Right lobe of liver (tissue), 4 donors: ENCODE data around the gene MCEMP1.

Experiments used
- POLR2A ChIP-seq: fragments of 450-650 bp; IDR thresholded peaks from one replicate; pipeline ENCODE4 v1.6.1; 2017; ENCODE audit warnings: antibody characterized with exemption, mild to moderate bottlenecking
- TF ChIP-seq, protein P1 (sequence below), 4 donors: fragments of 200-600 bp in 3 of 4; fragments of 450-650 bp in 1 of 4; IDR thresholded peaks; one replicate each; pipeline versions ENCODE4 v1.5.1 to v1.8.0; 2016 to 2022; ENCODE audit warnings: antibody characterized with exemption in 4 of 4, mild to moderate bottlenecking in 2 of 4
- donor health status: DM: no; HTN: no; CAD: no.
- donor health status: DM: no; HTN: no; CAD: no.
- donor health status: DM: no; HTN: yes; CAD: no.

DNA sequence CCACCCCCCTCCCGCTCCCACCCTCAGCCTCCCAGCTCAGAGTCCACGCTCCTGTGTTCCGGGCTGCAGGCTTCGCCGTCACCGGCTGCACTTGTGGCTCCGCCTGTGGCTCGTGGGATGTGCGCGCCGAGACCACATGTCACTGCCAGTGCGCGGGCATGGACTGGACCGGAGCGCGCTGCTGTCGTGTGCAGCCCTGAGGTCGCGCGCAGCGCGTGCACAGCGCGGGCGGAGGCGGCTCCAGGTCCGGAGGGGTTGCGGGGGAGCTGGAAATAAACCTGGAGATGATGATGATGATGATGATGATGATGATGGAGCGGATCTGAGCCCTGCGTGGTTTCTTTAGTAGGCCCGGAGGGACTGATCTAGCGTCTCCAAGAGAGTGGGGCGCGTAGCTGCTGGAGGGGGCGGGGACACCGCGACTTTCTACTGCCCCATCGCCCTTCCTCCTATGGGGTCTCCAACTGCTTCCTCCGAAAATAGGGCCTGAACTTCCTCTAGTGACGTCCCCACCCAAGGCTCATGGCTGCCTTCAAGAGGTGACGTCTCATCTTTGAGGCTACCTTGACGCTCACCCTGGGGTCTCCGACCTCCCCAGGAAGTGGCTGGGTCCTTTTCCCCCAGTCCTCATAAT is 6.6 kb upstream of the MCEMP1 start:
- TF ChIP-seq POLR2A, result no peak
- TF ChIP-seq, protein P1, sequence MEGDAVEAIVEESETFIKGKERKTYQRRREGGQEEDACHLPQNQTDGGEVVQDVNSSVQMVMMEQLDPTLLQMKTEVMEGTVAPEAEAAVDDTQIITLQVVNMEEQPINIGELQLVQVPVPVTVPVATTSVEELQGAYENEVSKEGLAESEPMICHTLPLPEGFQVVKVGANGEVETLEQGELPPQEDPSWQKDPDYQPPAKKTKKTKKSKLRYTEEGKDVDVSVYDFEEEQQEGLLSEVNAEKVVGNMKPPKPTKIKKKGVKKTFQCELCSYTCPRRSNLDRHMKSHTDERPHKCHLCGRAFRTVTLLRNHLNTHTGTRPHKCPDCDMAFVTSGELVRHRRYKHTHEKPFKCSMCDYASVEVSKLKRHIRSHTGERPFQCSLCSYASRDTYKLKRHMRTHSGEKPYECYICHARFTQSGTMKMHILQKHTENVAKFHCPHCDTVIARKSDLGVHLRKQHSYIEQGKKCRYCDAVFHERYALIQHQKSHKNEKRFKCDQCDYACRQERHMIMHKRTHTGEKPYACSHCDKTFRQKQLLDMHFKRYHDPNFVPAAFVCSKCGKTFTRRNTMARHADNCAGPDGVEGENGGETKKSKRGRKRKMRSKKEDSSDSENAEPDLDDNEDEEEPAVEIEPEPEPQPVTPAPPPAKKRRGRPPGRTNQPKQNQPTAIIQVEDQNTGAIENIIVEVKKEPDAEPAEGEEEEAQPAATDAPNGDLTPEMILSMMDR (IDR thresholded peaks at IDR 0.05), result no peak
